Measurements from ENCODE around the gene CCT2.

DNA sequence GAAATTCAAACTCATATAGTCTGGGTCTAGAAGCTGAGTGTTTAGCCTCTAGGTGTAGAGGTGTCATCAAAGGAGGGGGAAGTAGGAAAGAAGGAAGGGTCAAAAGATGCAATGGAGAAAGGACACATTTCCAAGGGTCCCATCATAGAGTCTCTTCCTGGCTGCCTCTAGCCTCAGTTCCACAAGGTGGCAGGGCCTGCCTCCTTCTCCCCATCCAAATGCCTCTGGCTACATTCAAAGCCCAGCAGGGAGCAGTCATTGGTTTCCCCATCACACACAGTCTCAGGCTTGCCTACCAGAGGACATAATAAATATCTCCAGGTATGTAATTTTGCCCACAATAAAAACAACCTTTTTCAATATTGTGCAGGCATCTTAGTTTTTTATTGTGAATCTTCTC is 2.1 kb upstream of the CCT2 start:
- TF ChIP-seq CTCF (conservative IDR thresholded peaks at IDR 0.05; ENCODE audit: low read depth, low read length) (no peak), RCOR1 (IDR thresholded peaks at IDR 0.05; ENCODE audit: insufficient replicate concordance, low read length) (no peak), SMC3 (IDR thresholded peaks at IDR 0.05; ENCODE audit: low read depth, low read length) (no peak), POLR2A (IDR thresholded peaks at IDR 0.05; ENCODE audit: low read depth, low read length) (no peak), RAD21 (IDR thresholded peaks at IDR 0.05; ENCODE audit: low read length) (no peak), MXI1 (IDR thresholded peaks at IDR 0.05; ENCODE audit: borderline replicate concordance, low read depth, low read length) (no peak), CEBPB (IDR thresholded peaks at IDR 0.05; ENCODE audit: low read depth, low read length) (no peak), MAZ (IDR thresholded peaks at IDR 0.05; ENCODE audit: borderline replicate concordance, low read depth, low read length) (no peak), CHD1 (IDR thresholded peaks at IDR 0.05; ENCODE audit: low read depth, low read length) (no peak), MAFK (IDR thresholded peaks at IDR 0.05; ENCODE audit: low read depth, low read length) (no peak)
- TF ChIP-seq, protein P1, sequence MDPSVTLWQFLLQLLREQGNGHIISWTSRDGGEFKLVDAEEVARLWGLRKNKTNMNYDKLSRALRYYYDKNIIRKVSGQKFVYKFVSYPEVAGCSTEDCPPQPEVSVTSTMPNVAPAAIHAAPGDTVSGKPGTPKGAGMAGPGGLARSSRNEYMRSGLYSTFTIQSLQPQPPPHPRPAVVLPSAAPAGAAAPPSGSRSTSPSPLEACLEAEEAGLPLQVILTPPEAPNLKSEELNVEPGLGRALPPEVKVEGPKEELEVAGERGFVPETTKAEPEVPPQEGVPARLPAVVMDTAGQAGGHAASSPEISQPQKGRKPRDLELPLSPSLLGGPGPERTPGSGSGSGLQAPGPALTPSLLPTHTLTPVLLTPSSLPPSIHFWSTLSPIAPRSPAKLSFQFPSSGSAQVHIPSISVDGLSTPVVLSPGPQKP (IDR thresholded peaks at IDR 0.05; ENCODE audit: borderline replicate concordance, low read depth, low read length) = no peak
